ENCODE data around the gene TSFM.
"Not testable (repeated sequence)": the region's sequence is repeated elsewhere in the genome, so short reads cannot be mapped to it uniquely, and the experiment has no call there.

The TSFM gene

GRCh38 chr12:57817261-57817989 lies 34.8 kb downstream of the TSFM start:
- DNase-seq = no peak

DNA sequence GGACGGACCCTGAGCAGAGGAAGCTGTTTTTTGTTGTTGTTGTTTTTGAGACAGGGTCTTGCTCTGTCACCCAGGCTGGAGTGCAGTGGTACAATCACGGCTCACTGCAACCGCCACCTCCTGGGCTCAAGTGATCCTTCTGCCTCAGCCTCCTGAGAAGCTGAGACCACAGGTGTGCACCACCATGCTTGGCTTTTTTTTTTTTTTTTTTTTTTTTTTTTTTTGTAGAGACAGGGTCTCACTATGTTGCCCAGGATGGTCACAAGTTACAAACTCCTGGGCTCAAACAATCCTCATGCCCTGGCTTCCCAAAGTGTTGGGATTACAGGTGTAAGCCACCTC lies 35.4 kb downstream of the TSFM start:
- DNase-seq = not testable (repeated sequence)

- not testable (repeated sequence) for DNase-seq
Observed at GRCh38 chr12:57820119-57820518, 37.5 kb downstream of the TSFM start.

DNA sequence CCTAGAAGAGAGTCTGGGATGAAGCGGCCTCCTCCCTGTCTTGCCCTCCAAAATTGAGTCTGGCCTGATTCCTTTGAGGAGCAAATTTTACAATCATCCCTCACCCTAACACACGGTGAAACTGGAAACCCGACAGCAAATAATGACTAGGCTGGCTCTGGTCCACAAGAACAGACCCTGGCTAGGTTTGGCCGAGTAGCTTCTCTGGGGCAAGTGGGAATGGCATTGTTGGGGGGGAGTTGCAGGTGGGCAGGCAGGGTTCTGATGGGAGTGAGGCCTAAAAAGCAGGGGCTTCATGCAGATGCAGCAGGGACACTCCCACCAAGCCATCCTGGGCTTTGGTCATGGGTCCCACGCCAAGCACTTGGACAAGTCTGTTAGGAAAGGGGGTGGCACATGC lies 38.4 kb downstream of the TSFM start:
- not testable (repeated sequence) for DNase-seq

DNA sequence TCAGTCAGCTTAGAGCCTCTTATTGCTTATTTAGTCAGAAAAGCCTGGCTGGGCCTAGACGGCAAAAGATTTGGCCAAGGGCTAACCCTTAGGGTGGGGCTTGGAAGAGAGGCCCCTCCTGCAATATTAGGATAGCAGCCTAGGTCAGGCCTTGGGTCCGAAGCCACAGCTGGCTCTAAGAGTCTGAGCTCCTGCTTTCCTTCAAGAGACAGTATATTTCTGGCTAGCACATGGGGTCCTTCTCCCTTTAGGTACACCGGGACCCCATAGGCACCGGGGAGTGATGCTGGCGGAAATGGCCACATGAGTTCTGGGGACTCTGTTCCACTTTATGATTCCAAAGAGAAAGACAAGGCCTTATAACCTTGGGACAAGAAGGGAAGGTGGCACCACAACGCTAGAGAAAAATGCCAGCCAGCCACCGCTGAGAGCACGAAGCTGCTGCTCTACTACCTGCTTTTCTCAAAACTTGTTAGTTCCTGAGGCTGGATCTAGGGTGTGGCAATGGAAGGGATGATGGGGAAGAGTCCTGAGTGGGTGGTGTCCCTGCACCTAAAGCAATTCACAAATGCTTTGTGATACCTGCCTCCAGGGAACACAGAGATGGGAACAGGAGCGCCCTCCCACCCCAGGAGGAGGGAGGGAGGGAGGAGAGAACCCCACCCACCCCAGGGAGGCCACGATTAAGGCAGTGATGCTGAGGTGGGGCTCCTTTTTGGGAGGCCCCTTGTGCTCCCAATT lies 39.1 kb downstream of the TSFM start:
- DNase-seq = no peak

DNA sequence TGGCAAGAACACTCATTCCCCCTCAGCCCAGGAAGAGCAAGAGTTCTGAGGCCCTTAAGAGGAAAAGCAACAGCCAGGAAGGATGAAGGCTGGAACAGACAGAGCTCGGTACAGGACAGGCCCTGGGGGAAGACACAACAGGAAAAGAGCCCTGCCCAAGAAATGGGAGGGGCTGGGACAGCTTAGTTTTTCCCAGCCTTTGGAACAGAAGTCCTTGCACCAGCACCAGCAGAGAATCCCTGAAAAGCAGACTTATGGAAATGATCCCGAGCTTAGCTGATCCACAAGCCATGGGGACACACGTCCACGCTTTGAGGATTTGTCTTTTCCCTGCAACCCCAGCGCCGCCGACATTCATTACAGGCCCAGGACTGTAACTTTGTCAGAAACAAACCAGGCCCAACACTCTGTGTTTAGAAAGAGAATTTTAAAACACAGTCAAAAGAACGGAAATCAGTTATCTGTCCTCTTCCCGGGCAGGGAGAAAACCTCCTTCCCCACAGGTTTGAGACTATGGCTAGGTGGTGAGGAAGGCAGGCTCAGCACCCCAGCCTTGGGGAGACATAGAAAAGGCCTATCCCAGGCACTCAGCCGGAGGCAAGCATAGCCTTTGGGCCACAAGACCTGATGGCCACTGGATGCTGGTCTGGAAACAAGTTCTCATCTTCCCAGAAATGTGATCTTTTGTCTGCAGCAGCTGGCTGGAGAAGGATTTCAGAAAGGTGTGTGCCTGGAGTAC lies 40.0 kb downstream of the TSFM start:
- DNase-seq = no peak

DNA sequence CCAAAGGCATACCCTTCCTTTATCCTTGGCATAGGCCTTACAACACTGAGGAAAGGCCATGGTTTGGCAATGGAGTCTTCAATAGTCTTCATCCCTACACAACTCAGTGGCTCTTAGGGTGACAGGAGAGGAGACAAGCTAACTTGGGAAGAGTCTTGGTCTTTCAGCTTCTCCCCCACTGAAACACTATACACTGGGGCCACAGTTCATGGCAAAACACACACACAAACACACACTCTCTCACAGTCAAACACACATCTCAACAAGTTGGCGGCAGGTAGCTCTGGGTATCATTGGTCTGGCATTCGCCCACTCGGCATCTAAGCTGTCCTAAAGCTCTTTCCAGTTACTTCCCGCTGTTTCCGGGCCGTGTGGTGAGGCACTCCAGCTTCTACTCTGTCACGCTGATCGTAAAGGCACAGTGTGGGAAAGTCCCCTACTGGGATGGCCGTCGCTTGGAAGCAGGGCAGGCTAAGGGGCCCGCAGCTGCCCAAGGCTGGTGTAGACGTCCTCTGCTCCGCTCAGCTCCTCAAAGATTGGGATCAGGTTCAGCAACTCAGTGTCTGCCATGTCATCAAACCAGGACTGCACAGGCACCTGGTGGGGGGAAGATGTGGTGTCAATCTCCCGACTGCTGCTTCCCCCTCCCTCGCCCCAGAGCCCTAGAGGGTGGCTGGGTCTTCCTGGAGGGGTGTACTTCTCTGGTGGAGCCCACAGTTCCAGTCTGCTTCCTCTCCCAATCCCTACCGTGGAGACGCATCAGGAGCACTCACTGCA lies 40.7 kb downstream of the TSFM start:
- DNase-seq = no peak

DNA sequence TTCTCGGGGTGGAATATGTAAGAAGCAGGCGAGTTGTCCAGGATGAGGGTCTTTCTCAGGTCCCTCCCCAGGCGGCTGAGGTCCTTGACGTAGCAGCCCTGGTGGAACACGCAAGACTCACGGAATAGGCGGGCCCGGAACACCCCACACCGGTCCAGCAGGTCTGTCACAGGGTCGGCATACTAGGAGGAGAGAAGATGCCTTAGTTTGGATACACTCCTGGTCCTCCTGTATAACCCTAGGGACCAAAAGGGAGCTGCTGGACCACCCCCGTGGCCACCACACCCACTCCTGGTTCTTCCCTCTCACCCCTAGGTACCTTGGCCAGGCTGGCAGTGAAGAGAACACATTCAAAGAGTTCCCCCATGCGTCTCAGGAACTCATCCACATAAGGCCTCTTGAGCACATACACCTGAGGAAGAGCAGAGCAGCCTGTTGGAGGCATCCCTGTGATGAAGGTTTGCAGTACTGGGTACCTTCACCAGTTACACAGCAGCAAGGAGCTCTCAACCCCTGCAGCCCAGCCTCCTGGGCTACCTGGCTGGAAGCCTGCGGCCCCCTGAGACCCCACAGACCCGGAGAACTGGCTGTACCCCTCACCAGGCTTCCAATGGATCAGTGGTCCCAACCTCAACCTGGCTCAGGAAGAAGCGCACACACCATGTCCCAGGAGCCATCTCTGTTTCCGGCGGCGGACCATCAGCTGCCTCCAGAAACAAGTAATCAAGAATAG lies 41.5 kb downstream of the TSFM start:
- no peak for DNase-seq

GRCh38 chr12:57825451-57825850 lies 42.9 kb downstream of the TSFM start:
- DNase-seq = no peak

DNA sequence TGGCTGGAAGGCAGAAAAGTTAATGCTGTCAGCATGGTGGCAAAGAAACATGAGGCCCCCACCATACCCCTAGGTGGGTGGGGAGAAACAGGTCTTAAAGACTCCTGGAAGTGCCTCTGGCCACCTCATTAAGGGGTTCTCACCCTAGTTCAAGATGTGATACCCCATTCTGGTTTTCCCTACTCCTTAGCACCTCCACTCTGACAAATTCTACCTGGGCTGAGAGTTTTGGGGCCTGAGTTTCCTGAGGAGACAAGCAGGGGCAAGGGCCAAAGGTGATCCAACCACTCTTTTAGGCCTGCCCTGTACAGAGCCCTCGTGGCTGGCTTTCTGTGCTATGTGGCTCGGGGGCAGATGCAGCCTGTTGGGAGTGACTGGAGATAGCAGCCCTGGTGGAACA lies 43.8 kb downstream of the TSFM start:
- no peak for DNase-seq

DNA sequence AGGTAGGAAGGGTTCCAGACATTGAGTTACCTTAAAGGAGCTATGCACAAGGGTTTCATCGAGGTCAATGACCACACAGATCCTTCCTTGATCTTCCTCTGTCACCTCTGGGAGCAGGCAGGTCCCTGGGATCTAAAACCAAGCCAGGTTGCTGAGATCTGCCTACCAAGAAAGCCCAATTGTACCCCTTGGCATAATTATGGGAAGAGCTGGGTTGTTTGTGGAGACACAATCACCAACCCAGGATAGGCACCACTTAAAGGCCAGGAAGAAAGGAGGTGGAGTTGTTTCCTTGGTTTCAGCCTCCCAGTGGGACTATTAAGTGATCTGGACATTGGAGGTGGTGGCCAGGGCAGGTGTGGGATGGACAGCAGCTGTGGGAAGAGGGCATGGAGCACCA lies 44.4 kb downstream of the TSFM start:
- DNase-seq = no peak

DNA sequence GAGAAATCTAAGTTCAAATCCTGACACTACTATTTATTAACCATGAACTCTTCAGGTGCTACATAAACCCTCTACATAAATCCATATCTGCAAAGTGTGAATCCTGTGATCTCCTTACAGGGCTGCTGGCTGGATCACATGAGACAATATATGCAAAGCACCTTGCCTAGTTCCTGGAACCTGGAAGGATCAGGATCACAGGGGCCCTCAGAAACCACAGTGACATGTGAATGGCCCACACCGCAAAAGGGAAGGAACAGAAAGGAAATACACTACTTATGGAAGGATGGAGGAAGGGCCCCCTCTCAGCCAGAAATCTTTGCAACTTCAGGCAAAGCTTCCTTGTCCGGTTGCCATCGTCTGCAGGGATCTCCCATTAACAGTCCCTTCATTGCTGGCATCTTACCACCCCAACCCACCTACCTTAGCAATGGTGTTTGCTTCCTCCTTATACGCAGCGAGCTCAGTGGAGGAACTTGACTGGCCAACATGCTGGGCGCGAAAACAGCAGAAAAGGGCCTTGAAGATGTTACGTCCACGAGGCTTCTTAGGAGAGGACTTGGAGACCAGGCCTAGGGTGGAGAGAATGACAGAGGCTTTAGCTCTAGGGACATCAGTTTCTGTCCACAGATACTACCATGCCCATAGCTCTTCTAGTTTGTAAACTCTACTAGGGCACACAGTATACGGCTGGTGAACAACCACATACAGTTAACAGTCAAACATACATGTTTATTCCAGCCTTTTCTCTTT lies 46.6 kb downstream of the TSFM start:
- no peak for DNase-seq

GRCh38 chr12:57830393-57830792 lies 47.8 kb downstream of the TSFM start:
- no peak for DNase-seq

DNA sequence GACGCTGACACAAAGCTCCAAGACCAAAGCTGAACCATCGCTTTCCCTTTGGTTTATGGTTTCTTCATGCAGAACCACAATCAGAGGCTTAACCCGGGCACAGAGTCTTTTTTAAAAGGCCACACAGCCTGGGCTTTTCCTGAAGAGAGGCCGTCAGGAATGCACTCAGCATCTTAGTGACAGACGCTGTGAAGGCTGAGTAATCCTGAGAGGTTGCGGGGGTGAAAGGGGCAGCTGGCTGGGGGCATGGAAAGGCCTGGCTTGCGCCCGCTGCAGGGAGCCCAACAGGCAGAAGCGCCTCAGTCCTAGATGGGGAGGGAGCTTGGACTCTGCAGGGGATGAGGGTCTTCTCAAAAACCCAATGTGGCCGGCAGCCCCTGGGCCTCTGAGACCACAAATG lies 50.4 kb downstream of the TSFM start:
- DNase-seq = peak; percentile 86

DNA sequence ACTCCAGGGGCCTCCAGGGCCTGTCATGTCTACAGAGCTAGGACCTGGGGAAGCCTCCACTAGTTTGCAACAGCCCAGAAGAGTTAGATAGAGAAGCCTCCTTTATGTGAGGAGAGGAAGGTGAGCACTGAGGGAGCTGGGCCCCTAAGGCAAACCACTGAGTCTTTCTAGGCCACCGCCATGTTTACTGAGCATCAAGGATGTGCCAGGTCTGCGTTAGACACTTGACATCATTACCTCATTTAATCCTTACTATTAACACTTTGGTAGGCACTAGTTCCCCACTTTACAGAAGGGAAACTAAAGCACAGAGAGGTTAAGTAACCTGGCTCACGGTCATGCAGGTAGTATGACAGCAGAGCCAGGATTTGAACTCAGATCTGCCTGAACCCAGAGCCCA lies 51.1 kb downstream of the TSFM start:
- DNase-seq = no peak

- no peak for DNase-seq
Observed at GRCh38 chr12:57834086-57834876, 51.7 kb downstream of the TSFM start.

GRCh38 chr12:57835366-57836288 lies 53.0 kb downstream of the TSFM start:
- no peak for DNase-seq

DNA sequence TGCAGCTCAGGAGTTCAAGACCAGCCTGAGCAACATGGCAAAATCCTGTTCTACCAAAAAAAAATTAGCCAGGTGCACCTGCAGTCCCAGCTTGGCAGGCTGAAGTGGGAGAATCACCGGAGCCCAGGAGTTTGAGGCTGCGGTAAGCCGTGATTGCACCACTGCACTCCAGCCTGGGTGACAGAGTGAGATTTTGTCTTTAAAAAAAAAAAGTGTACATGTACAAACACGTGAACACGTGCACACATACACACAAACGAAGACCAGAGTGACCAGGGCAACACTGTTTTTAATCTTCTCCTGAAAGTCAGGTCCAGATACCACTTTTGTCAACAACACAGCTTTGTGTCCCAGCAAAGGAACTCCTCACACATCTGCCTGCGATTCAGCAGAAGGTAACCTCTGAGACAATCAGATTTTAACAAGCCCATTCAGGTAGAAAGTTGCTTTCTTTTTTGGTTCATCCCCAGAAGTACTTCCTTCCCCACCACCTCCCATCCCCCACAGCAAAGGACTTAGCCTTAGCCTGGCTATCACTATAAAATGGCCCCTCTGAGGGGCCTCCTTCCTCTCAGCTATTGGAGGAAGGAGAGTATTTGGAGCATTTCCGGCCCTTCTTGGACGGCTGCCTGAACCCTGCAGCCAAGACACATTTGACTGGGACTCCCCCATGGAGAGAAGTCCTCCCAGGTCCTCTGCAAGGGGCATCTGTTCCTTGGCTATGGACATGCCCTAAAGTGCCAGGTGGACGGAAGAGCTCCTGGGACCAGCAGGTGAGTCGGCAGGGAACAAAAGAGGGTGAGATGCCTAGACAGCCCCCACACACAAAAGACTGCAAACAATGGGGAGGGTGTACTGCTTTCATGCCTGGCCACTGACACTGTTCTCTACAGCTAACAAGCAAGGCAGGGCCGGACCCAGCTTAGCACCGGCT lies 54.1 kb downstream of the TSFM start:
- no peak for DNase-seq

All from retina (tissue), 1 donor.